GM19023 (cell line): Measurements from ENCODE around the gene EFCAB11.
"Not testable (repeated sequence)": the region's sequence is repeated elsewhere in the genome, so short reads cannot be mapped to it uniquely, and the experiment has no call there.

Experiments
- ATAC-seq: cut with Tn5 transposase; IDR thresholded peaks from one replicate; pipeline ENCODE4 v1.9.1; 2021; ENCODE audit warnings: mild to moderate bottlenecking, moderate library complexity; ENCODE audit not compliant: unreplicated experiment

Gene EFCAB11

DNA sequence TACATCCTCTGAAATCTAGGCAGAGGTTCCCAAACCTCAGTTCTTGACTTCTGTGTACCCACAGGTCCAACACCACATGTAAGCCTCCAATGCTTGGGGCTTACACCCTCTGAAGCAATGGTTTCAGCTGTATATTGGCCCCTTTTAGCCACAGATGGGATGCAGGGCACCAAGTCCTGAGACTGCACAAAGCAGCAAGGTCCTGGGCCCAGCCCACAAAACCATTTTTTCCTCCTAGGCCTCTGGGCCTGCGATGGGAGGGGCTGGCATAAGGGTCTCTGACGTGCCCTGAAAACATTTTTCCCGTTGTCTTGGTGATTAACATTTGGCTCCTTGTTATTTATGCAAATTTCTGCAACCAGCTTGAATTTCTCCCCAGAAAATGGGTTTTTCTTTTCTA is 80.4 kb downstream of the EFCAB11 start:
- ATAC-seq: not testable (repeated sequence)

DNA sequence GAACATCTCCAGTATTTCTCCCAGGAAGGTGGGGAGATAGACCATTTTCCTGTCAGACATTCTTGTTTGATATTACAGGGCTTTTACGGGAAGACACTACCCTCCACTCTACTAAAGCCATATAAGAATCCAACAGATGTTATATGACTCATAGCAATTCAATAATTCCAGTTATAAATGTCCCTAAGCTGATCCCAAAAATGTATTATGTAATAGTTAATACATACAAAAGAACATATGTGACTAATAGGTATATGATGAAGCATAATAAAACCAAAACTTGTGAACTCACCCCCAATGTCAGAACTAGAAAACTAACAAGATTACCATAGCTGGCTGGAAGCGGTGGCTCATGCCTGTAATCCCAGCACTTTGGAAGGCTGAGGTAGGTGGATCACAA is 84.2 kb downstream of the EFCAB11 start:
- ATAC-seq: no peak

DNA sequence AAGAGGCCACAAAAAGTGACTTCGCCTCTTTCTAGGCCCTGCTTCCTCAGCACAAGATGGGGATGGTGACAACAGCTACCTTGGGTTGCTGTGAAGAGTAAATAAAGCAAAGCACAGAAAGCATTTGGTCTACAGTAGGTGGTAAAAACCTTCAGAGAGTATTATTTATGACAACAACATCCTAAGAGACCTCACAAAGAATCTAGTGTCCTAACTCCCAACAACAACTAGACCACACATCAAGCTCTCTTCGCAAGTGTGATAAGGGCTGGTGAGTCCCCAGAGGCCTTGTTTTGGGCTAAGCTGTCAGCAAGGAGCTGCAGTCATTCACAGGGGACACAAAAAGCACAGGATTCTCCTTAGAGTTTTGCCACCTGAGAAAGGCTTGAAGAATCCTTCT is 84.9 kb downstream of the EFCAB11 start:
- ATAC-seq: no peak

- no peak for ATAC-seq
Observed at GRCh38 chr14:89866458-89866857, 88.1 kb downstream of the EFCAB11 start.

- no peak for ATAC-seq
Observed at GRCh38 chr14:89865153-89865552, 89.4 kb downstream of the EFCAB11 start.

GRCh38 chr14:89862856-89863255 is 91.7 kb downstream of the EFCAB11 start:
- ATAC-seq: no peak

- no peak for ATAC-seq
Observed at GRCh38 chr14:89861630-89862029, 92.9 kb downstream of the EFCAB11 start.

GRCh38 chr14:89858089-89858488 is 96.4 kb downstream of the EFCAB11 start:
- ATAC-seq: no peak

GRCh38 chr14:89856871-89857345 is 97.6 kb downstream of the EFCAB11 start:
- no peak for ATAC-seq

DNA sequence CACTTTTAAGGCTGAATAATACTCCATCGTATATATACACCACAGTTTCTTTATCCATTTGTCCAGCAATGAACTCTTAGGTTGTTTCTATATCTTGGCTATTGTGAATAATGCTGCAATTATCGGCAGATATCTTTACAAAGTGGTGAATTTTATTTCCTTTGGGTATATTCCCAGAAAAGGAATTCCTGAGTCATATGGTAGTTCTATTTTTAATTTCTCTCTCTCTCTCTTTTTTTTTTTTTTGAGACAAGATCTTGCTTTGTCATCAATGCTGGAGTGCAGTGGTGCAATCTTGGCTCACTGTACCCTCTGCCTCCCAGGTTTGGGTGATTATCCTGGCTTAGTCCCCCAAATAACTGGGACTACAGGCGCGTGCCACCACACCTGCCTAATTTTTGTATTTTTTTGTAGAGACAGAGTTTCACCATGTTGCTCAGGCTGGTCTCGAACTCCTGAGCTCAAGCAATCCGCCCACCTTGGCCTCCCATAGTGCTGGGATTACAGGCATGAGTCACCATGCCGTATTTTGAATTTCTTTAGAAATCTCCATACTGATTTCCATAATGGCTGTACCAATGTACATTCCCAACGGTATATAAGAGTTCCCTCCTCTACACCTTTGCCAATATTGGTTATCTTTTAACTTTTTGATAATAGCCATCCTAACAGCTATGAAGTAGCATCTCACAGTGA is 98.4 kb downstream of the EFCAB11 start:
- ATAC-seq: no peak

- ATAC-seq: no peak
Observed at GRCh38 chr14:89853936-89854693, 100.4 kb downstream of the EFCAB11 start.

DNA sequence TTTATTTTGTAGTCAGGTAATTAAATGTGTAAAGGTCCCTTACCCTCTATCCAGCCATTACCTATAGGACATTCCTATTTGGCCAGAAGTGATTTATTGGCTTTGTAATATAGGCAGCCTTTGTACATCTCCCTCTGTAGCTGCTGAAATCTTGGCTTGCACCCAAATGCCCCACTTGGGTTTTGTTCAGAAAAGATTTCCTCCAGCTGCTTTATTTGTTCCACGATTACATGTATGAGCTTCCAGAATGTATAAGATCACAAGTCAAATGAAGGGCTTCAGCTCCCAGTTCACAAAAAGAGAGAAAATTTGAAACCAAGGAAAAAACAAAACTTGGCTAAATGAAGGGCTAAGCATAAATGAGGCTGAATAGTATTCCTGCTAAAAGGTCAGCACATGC is 103.4 kb downstream of the EFCAB11 start:
- ATAC-seq: no peak

GRCh38 chr14:89849931-89850330 is 104.6 kb downstream of the EFCAB11 start:
- ATAC-seq: no peak

- ATAC-seq: no peak
Observed at GRCh38 chr14:89848165-89848564, 106.4 kb downstream of the EFCAB11 start.

- ATAC-seq: no peak
Observed at GRCh38 chr14:89845346-89845745, 109.2 kb downstream of the EFCAB11 start.

DNA sequence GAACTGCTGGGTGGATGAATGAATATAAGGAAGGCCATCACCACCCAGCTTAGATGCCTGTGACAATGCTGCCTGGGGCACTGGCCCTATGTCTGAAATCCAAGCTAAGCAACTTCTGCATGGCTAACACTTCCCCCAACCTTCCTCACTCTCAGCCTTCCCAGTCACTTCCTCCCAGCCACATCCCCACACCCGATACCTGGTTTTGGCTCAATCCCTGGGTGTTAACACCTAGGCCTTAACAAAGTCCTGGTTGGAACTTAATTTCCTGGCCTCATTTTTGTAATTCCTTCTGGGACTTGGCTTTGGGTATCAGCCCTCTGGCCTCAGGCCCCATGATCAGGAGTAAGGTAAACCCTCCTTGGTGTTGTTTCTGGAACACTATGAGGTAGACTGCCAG is 110.0 kb downstream of the EFCAB11 start:
- ATAC-seq: no peak

DNA sequence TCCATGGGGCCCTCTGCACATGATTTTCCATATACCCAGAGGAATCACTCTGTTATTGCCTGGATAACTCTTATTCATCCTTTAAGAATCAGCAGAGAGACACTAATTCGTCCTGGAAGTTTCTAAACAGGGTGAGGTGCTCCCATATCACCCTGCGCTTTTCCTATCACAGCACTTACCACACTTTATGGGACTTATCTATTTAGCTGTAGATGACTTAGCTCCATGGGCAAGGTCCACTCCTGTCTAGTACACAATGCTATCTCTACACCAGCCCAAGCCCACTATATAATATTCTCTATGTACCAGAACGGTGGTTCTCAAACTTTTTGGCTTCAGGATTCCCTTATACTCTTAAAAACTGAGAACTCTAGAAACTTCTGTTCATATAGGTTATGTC is 111.7 kb downstream of the EFCAB11 start:
- ATAC-seq: no peak

DNA sequence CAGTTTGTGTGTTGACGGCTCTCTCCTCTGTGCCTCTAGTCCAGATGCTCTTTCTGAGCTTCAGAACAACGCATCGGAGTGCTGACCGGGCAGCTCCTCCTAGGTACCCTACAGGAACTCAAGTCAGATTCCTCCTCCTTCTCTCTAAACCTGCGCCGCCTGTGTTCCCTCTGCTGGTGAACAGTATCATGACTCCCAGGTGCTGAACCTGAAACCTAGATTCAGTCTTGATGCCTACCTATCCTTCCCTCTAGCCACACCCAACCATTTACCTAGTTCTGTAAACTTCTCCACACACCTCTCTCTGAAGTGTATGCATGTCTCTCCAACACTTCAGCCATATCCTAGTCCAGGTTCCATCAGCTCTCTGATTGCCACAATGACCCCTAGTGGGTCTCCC is 112.7 kb downstream of the EFCAB11 start:
- no peak for ATAC-seq

GRCh38 chr14:89836830-89837469 is 117.6 kb downstream of the EFCAB11 start:
- no peak for ATAC-seq

DNA sequence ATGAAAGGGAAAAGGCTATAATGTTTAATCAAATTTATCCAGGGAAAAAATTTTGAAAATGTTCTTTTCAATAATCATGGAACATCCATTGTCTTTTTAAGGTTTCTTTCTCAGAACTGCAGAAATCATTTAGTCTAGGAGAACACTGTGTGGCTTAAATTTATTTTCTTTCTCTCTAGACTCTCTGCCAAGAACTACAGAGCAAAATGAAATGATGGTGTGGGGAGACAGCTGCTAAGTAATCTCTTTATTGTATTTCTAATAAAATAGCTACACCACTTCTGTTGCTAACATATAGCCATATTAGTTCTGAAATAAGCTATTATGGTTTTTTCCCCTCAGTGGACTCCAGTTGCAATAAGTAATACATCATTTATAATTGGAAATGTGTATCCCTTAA is 120.9 kb downstream of the EFCAB11 start:
- no peak for ATAC-seq

GRCh38 chr14:89833120-89833532 is 121.4 kb downstream of the EFCAB11 start:
- no peak for ATAC-seq
